ENCODE results near the gene SEMA5B.

Gene SEMA5B

DNA sequence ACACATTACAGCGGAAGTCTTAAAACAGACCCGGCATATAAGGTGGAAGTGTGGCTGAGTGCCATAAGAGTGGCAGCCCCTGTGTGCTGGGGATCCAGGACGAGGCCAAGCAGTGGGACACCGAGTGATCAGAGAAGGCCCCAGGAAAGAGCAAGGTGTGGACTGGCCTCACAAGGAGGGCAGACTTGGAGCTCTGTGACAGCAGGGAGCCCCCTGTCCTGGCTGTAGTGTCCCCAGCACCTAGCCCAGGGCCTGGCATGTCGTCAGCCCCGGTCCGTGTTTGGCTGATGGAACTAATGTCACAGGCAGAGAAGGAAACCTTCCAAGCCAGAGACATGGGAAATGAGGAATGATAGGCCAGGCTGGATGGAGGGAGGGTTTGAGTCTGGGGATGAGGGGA lies 44.0 kb upstream of the SEMA5B start:
- H3K4me3 ChIP-seq (ENCODE audit: low read depth, low read length) = no peak overlapping the region

GRCh38 chr3:123071146-123071545 lies 43.6 kb upstream of the SEMA5B start:
- TF ChIP-seq, protein P1, sequence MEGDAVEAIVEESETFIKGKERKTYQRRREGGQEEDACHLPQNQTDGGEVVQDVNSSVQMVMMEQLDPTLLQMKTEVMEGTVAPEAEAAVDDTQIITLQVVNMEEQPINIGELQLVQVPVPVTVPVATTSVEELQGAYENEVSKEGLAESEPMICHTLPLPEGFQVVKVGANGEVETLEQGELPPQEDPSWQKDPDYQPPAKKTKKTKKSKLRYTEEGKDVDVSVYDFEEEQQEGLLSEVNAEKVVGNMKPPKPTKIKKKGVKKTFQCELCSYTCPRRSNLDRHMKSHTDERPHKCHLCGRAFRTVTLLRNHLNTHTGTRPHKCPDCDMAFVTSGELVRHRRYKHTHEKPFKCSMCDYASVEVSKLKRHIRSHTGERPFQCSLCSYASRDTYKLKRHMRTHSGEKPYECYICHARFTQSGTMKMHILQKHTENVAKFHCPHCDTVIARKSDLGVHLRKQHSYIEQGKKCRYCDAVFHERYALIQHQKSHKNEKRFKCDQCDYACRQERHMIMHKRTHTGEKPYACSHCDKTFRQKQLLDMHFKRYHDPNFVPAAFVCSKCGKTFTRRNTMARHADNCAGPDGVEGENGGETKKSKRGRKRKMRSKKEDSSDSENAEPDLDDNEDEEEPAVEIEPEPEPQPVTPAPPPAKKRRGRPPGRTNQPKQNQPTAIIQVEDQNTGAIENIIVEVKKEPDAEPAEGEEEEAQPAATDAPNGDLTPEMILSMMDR (conservative IDR thresholded peaks at IDR 0.05; ENCODE audit: low read depth, low read length) = peak; percentile 38
- no peak for DNase-seq (ENCODE audit: low read depth)
- no peak overlapping the region for H3K4me3 ChIP-seq (ENCODE audit: low read depth, low read length)

More for the DNA sequence above, 44.0 kb upstream of the SEMA5B start:
- DNase-seq (ENCODE audit: low read depth) = no peak
- TF ChIP-seq, protein P1 (conservative IDR thresholded peaks at IDR 0.05; ENCODE audit: low read depth, low read length) = no peak

- DNase-seq (ENCODE audit: low read depth) = no peak
- no peak overlapping the region for H3K4me3 ChIP-seq (ENCODE audit: low read depth, low read length)
- TF ChIP-seq, protein P1 (conservative IDR thresholded peaks at IDR 0.05; ENCODE audit: low read depth, low read length) = no peak
These were observed 42.9 kb upstream of the SEMA5B start for GRCh38 chr3:123070510-123070909.

DNA sequence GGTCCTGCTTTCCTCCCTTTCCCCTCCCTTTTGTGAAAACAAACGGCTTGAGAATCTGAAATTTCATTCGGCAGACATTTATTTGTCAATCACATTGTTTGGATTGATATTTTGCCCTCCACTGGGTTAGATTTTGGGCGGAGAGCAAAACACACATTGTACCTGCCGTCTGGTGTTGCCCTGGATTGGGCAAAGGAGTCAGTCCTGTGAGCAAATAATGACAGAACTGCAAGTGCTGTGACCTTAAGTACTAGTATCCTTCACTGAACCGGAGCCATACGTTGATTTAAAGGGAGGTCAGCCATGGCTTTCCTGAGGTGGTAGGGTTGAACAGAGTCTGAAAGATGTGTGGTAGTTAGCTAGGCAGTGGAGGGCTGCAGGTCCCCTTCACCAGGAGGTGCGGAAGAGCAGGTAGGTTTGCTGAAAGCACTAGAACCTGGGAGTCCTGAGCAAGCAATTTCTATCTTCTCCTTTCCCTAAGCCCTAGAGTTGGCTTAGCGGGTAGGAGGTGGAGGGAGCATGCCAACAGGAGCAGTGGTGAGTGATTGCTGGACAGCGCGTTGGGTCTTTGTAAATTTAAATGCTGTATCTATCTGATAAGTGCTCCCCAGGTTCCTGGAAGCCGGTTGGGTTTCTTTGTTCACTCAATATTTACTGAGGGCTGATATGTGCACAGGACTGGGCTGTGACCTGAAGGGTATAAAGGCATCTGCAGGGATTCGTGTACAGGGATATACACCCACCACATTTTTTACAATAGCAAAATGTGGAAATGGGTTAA lies 41.2 kb upstream of the SEMA5B start:
- no peak for DNase-seq (ENCODE audit: low read depth)
- H3K4me3 ChIP-seq (ENCODE audit: low read depth, low read length) = peak overlapping the region; percentile 91
- TF ChIP-seq, protein P1 (conservative IDR thresholded peaks at IDR 0.05; ENCODE audit: low read depth, low read length) = no peak

DNA sequence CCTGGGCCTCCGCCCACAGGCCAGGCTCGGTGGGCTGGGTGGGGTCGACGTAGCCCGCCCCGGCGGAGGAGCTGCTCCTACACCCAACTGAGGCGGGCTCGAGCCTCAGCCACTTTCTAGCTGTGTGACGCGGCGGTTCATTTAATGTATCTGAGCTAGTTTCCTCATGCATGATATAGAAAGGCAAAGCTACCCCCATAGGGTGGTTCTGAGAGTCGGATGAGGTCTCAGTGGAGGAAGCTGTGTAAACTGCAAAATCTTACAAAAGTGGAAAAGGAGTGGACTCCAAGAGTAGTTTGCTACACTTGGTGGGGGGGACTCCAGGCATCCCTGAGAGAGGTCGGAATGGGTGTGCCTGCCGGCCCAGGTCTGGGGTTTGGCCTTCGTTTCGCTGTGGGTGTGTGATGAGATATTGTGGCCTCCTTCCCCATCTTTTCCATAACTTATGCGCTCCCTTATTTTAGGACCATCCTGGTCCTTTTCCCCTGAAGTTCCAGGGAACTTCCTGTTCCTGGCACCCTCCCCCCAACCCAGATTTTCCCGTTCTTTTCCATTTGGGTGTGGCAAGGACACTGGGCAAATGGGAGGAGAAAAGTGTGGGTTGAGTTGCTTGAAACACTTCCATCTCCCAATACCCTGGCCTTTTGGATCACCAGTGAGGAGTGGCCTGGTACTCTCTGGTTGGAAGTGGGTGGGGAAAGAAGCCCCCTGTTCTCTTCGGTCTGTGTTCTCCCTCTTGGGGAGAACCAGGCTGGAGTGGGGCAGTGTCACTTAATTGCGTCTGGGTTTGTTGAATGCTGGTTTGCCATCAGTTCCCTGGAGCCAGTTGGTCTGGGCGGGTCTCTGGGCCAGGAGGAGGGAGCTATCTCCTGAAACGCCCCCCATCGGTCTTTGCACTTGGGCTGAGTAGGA lies 40.4 kb upstream of the SEMA5B start:
- H3K4me3 ChIP-seq (ENCODE audit: low read depth, low read length) = peak overlapping the region; percentile 91
- TF ChIP-seq, protein P1 (conservative IDR thresholded peaks at IDR 0.05; ENCODE audit: low read depth, low read length) = no peak
- DNase-seq (ENCODE audit: low read depth) = no peak

GRCh38 chr3:123066896-123067688 lies 39.5 kb upstream of the SEMA5B start, which contains the start of gene PDIA5:
TSS of gene PDIA5 (plus strand) at chr3:123067025. CDS start at chr3:123067165, 140 bp downstream.
- TF ChIP-seq, protein P1 (conservative IDR thresholded peaks at IDR 0.05; ENCODE audit: low read depth, low read length) = no peak
- DNase-seq (ENCODE audit: low read depth) = peak; percentile 91
- peak within 1 kb of the TSS; percentile 91 for H3K4me3 ChIP-seq (ENCODE audit: low read depth, low read length)

All from choroid plexus epithelial cell (primary cell).